Naive thymus-derived CD8-positive, alpha-beta T cell (primary cell): Measurements from ENCODE around the gene OR4D5. TPM values are rescaled to one million over a fixed set of nuclear protein-coding genes. Genes with fewer than 3 reads are reported as not detected.

Experiments used
- ATAC-seq, 2 donors: fragments of 150-1000 bp; cut with Tn5 transposase in 1 of 2; sonication (Bioruptor Pico), chemical (Tn5 transposase) in 1 of 2; 1 replicate in 1 of 2; 2 replicates in 1 of 2; pipeline ENCODE4 v1.10.0; 2021; ENCODE audit warnings: mild to moderate bottlenecking in 2 of 2, moderate library complexity in 2 of 2
- POLR2A ChIA-PET: fragments of 350-600 bp; sonication (Branson Sonifier 250); formaldehyde crosslinking; loops from one replicate; lab custom pipeline; 2021; ENCODE audit warnings: antibody characterized with exemption; lab: Charles Lee
- DNase-seq, 10 donors: peaks; one replicate each; pipeline versions ENCODE4 v3.0.0 to v3.0.0-alpha.2; 2020 to 2022
- H3K27ac Mint-ChIP-seq, 10 donors: one replicate each; pipeline ENCODE4 v1.8.0; 2020 to 2022; ENCODE audit warnings: mild to moderate bottlenecking in 10 of 10, mixed read lengths in 10 of 10, moderate library complexity in 4 of 10, inconsistent platforms in 1 of 10
- H3K27me3 Mint-ChIP-seq, 5 donors: one replicate each; pipeline ENCODE4 v1.8.0; 2021 to 2022; ENCODE audit warnings: mixed read lengths in 5 of 5
- H3K36me3 Mint-ChIP-seq, 3 donors: one replicate each; pipeline ENCODE4 v1.8.0; 2020 to 2022; ENCODE audit warnings: mixed read lengths in 3 of 3, mild to moderate bottlenecking in 2 of 3, inconsistent platforms in 1 of 3
- H3K4me1 Mint-ChIP-seq, 4 donors: one replicate each; pipeline ENCODE4 v1.8.0; 2021 to 2022; ENCODE audit warnings: mixed read lengths in 4 of 4
- H3K4me3 Mint-ChIP-seq, 10 donors: one replicate each; pipeline ENCODE4 v1.8.0; 2020 to 2022; ENCODE audit warnings: mild to moderate bottlenecking in 10 of 10, mixed read lengths in 10 of 10, moderate library complexity in 6 of 10, inconsistent platforms in 1 of 10
- H3K9me3 Mint-ChIP-seq, 9 donors: one replicate each; pipeline ENCODE4 v1.8.0; 2020 to 2022; ENCODE audit warnings: mixed read lengths in 9 of 9, mild to moderate bottlenecking in 3 of 9, inconsistent platforms in 1 of 9, moderate library complexity in 1 of 9
- polyA plus RNA-seq, 3 donors: library from polyadenylated mRNA; unstranded; fragments of 300-500 nt; fragmentation: Illumina TruSeq; gene quantifications; one replicate each; pipeline ENCODE4 v1.2.3, GENCODE V29; 2021
- total RNA-seq, 8 experiments: library from RNA in 2 of 8; stranded (reverse) in 2 of 8; gene quantifications; one replicate each; pipeline ENCODE4 v1.2.3 and lab custom pipeline; 2021 to 2026

Gene OR4D5
- total RNA-seq = not detected
- not detected for polyA plus RNA-seq
- total RNA-seq (lab: John Stamatoyannopoulos, UW) = 0 reads per million in 6 experiments

DNA sequence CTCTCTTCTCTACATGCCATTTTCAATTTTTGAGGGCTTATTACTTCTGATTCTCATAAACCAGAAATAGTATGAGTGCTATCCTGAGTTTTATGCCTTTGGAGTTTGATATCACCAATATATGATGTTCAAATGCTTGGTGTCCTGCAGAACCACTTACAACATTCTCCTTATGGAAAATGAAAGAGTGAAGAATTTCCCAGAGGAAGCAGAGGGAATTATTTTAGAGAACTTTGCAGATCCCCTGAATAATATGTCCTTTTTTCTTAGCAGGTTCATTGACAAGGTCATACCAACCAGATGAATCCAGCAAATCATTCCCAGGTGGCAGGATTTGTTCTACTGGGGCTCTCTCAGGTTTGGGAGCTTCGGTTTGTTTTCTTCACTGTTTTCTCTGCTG is at the start of gene OR4D5:
OR4D5 (plus strand) TSS at position 301 of the 400 bp plus-strand sequence; CDS start at position 301, 0 bp downstream.
- Mint-ChIP-seq H3K4me1 (no peaks in the 10 kb centered on the region), H3K9me3 (peaks cover 0 to 11% (median 0%) of the 10 kb centered on the region in 9 donors), H3K36me3 (peaks cover 0 to 4% (median 0%) of the 10 kb centered on the region in 3 donors), H3K27me3 (peaks cover 6 to 10% (median 7%) of the 10 kb centered on the region in 5 donors), H3K4me3 (no peak within 1 kb of the TSS), H3K27ac (no peak within 1 kb of the TSS)
- ATAC-seq (no peak), DNase-seq (no peak)
- POLR2A ChIA-PET = no interaction called here

DNA sequence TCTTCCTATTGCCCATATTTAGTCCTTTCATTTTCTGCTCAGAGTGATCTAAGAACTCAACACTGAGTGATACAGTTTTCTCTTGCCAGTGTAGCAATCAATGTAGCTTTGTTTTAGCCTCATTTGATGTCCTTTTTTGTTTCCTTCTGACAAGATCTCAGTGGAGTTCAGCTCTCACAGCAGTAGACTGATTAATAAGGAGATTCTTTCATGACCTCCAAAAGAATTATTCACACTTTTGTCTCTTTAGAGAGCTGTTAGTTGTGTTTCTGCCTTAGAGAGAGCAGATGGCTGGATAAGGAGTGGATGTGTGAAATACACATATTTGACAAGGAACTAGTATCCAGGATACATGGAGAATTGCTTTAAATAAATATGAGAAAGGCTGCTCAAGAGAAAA is 47.4 kb upstream of the OR4D5 start:
- H3K9me3 Mint-ChIP-seq = no peaks in the 10 kb centered on the region
- H3K27ac Mint-ChIP-seq = no peak overlapping the region
- ATAC-seq (no peak), DNase-seq (no peak)
- POLR2A ChIA-PET = no interaction called here
- H3K36me3 Mint-ChIP-seq = no peaks in the 10 kb centered on the region
- peaks cover 0 to 1% (median 0%) of the 10 kb centered on the region in 4 donors for H3K4me1 Mint-ChIP-seq
- no peak overlapping the region for H3K4me3 Mint-ChIP-seq
- peaks cover 0 to 13% (median 3%) of the 10 kb centered on the region in 5 donors for H3K27me3 Mint-ChIP-seq

DNA sequence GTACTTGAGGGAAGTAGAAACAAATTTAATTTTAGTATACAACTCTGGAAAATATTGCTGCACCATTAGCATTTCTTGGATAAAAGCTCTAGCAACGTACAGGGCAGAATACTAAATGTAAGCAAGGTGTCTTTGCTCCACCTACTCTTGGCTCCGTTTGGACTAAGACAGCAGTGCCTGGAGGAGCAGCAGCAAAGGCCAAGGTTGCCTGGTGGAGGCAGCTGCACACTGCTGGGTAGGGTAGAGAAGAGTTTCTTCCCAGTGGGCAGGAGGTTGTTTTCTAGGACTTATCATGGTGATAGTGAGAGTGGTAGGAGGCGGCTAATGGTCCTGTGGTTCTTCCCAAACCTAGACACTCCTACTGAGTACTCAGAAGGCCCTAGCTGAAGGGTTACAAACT is 39.6 kb upstream of the OR4D5 start:
- Mint-ChIP-seq H3K27ac (no peak overlapping the region), H3K36me3 (no peaks in the 10 kb centered on the region), H3K4me3 (no peak overlapping the region), H3K27me3 (peaks cover 0 to 8% (median 3%) of the 10 kb centered on the region in 5 donors), H3K4me1 (no peaks in the 10 kb centered on the region), H3K9me3 (no peaks in the 10 kb centered on the region)
- POLR2A ChIA-PET = no interaction called here
- ATAC-seq (no peak), DNase-seq (no peak)

DNA sequence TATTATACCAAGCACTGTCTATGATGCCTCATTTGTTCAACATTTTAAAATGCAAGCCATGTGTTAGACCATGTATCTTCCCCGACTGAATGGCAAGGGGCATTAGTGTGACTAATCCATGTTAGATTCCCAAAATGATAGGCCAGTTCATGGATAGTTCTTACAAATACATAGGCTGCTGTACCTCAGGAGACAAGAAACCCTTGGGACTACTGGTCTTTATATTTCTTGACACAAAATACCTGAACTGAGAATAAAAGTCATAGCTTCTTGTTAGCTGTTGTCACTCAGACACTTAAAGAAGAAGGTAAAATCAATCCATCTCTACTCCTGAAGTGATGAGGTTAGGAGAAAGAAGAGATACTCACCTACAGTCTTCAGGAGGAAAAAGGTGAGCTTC is 37.5 kb upstream of the OR4D5 start, which contains the start of gene OR8D4:
OR8D4 (plus strand) TSS at position 301 of the 400 bp plus-strand sequence. CDS start 4,265 bp downstream, outside the sequence.
- Mint-ChIP-seq H3K36me3 (no peaks in the 10 kb centered on the region), H3K4me3 (no peak within 1 kb of the TSS), H3K27ac (no peak within 1 kb of the TSS), H3K4me1 (no peaks in the 10 kb centered on the region), H3K9me3 (no peaks in the 10 kb centered on the region), H3K27me3 (peaks cover 0 to 5% (median 3%) of the 10 kb centered on the region in 5 donors)
- DNase-seq (no peak), ATAC-seq (no peak)
- POLR2A ChIA-PET = no interaction called here

DNA sequence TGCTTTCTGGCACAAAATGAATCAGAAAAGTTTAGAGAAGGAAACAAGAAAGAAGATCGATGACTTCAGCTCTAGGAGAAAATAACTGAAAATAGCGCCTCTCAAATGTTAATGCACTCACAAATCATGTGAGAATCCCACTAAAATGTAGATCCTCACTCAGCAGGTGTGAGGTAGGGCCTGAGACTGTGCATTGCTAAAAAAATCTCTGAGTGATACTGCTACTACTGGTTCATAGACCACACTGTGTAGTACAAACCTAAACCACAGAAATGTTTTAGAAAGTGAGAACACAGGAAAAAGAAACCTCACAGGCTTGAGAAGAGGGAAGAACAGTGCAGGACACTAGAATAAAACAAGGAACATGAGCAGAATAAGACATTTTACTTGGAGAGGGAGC is 35.5 kb upstream of the OR4D5 start:
- no peak for ATAC-seq
- no peaks in the 10 kb centered on the region for H3K9me3 Mint-ChIP-seq
- H3K36me3 Mint-ChIP-seq = no peaks in the 10 kb centered on the region
- no peak overlapping the region for H3K27ac Mint-ChIP-seq
- DNase-seq = no peak
- H3K4me1 Mint-ChIP-seq = no peaks in the 10 kb centered on the region
- H3K27me3 Mint-ChIP-seq = peaks cover 6 to 11% (median 7%) of the 10 kb centered on the region in 5 donors
- no peak overlapping the region for H3K4me3 Mint-ChIP-seq
- POLR2A ChIA-PET = no interaction called here

DNA sequence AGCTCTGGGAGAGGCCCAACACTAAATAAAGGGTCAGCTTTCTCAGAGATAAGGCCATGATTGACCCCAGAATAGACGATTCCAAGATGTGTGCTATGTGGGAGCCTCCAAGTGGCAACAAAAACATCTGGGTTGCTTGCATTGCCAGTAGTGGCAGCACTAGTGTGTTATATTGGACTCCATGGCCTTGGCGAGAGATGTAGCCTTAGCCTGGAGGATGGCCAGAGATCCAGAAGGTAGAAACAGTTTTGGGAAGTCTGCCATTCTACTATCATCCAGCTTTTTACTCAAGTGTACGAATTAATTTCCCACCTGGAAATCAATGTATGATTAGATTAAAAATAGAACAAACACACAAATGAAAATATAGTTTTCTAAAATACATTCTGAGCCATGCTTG is 34.5 kb upstream of the OR4D5 start:
- Mint-ChIP-seq H3K9me3 (no peaks in the 10 kb centered on the region), H3K27ac (no peak overlapping the region), H3K27me3 (peaks cover 6 to 11% (median 7%) of the 10 kb centered on the region in 5 donors), H3K4me1 (no peaks in the 10 kb centered on the region), H3K4me3 (no peak overlapping the region), H3K36me3 (no peaks in the 10 kb centered on the region)
- DNase-seq (no peak), ATAC-seq (no peak)
- POLR2A ChIA-PET = no interaction called here

DNA sequence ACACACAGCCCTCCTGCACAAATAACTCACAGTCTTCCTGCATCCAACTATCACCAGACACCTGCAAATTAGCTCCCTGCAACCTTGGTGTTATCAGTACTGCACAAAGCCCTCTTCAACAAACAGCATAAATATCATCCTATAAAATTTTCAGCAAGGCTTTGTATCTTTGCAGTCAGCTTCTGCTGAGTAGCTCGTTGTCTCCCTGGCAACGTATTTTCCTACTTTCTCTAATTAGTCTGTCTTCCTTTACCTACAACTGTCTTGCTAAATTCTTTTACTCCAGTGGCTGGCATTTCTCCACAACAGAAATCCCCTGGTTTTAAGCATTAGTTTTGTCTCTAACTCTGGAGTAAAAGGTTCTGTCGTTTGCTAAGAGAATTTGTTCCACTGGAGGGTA is 33.6 kb upstream of the OR4D5 start:
- no peak for DNase-seq
- no peaks in the 10 kb centered on the region for H3K9me3 Mint-ChIP-seq
- ATAC-seq = no peak
- H3K4me3 Mint-ChIP-seq = no peak overlapping the region
- H3K27me3 Mint-ChIP-seq = peaks cover 6 to 16% (median 8%) of the 10 kb centered on the region in 5 donors
- POLR2A ChIA-PET = no interaction called here
- H3K4me1 Mint-ChIP-seq = no peaks in the 10 kb centered on the region
- H3K36me3 Mint-ChIP-seq = no peaks in the 10 kb centered on the region
- no peak overlapping the region for H3K27ac Mint-ChIP-seq

DNA sequence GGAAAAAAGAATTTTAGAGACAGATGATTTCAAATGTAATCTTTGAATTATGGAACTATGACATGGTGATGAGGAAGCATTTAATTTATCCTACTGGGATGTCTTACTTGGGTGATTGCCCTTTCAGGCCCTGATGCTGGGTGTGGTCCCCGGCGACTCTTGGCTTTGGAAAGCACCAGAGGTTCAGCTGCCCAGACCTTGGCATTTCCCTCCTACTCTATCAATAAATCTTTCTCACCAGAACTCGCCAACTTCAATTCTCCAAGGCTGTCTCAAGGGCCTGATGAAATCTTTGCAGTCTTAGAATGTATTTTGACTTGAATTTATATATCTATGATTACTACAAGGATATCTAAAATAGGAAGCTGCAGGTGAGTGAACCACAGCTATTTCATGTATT is 18.5 kb upstream of the OR4D5 start:
- POLR2A ChIA-PET = no interaction called here
- Mint-ChIP-seq H3K4me3 (no peak overlapping the region), H3K4me1 (no peaks in the 10 kb centered on the region)

DNA sequence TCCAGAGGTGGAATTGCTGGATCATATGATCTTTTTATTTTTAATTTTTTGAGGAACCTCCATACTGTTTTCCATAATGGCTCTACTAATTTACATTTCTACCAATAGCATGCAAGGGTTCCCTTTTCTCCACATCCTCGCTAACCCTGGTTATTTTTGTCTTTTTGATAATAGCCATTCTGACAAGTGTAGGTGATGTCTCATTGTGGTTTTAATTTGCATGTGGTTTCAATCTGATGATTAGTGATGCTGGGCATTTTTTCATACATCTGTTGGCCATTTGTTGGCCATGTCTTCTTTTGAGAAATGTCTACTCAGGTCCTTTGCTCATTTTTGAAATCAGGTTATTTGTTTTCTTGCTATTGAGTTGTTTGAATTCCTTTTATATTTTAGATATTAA is 15.4 kb upstream of the OR4D5 start:
- POLR2A ChIA-PET = no interaction called here
- DNase-seq = no peak
- Mint-ChIP-seq H3K36me3 (no peaks in the 10 kb centered on the region), H3K27me3 (peaks cover 0 to 7% (median 1%) of the 10 kb centered on the region in 5 donors), H3K27ac (no peak overlapping the region), H3K9me3 (peaks cover 0 to 2% (median 0%) of the 10 kb centered on the region in 9 donors), H3K4me3 (no peak overlapping the region), H3K4me1 (no peaks in the 10 kb centered on the region)
- no peak for ATAC-seq

More for the DNA sequence above, 18.5 kb upstream of the OR4D5 start:
- Mint-ChIP-seq H3K27ac (no peak overlapping the region), H3K27me3 (peaks cover 0 to 1% (median 0%) of the 10 kb centered on the region in 5 donors), H3K36me3 (no peaks in the 10 kb centered on the region), H3K9me3 (peaks cover 0 to 4% (median 0%) of the 10 kb centered on the region in 9 donors)
- ATAC-seq (no peak), DNase-seq (no peak)

DNA sequence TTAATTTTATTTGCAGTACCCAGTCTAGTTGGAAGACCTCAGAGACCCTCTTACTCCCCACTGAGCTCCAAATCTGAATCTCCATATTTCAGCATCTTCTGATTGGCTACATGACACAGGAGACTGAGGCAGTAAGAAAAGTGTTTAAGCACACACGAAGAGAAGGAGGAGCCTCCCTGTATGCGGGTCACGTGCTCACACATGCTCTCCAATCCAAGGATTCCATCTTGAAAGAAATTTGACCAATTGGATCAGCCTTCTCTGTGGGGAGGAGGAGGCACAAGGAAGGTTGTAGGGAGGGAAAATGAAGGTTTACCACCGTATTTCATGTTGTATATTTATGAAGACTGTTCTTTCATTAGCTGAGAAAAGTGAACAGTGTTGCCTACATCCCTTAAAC is 3.0 kb downstream of the OR4D5 start:
- peaks cover 0 to 11% (median 0%) of the 10 kb centered on the region in 9 donors for H3K9me3 Mint-ChIP-seq

DNA sequence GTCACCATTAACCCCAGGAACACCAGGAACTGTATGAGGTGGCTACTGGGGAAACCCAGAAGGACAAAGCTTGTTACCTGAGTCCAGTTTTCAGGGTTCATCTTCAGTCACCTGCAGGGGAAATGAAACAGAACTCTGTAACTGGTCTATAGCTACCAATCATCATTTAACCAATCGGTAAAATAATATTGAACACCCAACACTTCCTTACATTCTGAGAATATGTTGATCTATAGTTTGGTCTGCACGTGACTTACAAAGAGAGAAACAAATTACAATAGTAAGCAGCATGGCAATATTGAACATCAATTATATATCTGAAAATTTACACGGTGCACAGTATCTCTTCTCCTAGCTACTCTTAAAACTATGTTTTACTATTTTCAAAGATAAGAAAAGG is 4.3 kb downstream of the OR4D5 start, which contains the start of gene OR6T1:
OR6T1 (minus strand) TSS at position 101 of the 400 bp plus-strand sequence; CDS start at position 101, 0 bp downstream.
- Mint-ChIP-seq H3K4me3 (no peak within 1 kb of the TSS), H3K27me3 (peaks cover 9 to 30% (median 13%) of the 10 kb centered on the region in 5 donors), H3K36me3 (peaks cover 0 to 4% (median 0%) of the 10 kb centered on the region in 3 donors), H3K27ac (no peak within 1 kb of the TSS), H3K4me1 (no peaks in the 10 kb centered on the region), H3K9me3 (peaks cover 0 to 11% (median 0%) of the 10 kb centered on the region in 9 donors)
- POLR2A ChIA-PET = no interaction called here
- DNase-seq (no peak), ATAC-seq (no peak)

More for the DNA sequence above, 3.0 kb downstream of the OR4D5 start:
- Mint-ChIP-seq H3K4me3 (no peak overlapping the region), H3K36me3 (peaks cover 0 to 4% (median 0%) of the 10 kb centered on the region in 3 donors), H3K4me1 (no peaks in the 10 kb centered on the region), H3K27ac (no peak overlapping the region), H3K27me3 (peaks cover 9 to 26% (median 14%) of the 10 kb centered on the region in 5 donors)
- no peak for DNase-seq
- POLR2A ChIA-PET = no interaction called here
- no peak for ATAC-seq

DNA sequence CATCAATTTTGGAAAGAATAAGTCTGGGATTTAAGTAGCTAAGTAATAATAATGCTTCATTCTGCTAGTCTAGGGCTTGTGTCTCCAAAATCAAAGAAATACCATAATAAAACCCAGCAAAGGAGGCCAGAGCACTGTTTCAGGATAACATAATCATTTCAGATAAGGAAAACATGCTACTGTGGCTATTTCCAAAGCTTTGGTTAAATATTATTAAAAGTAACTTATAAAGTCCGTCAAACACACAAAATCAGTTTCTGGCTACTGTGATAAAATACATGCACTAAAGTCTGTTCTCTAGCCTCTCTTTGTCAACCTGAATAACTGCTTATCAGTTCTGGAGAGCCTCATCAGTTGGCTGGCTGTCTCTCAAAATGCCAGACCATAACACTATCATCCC is 5.7 kb downstream of the OR4D5 start:
- Mint-ChIP-seq H3K4me1 (no peaks in the 10 kb centered on the region), H3K36me3 (peaks cover 0 to 4% (median 0%) of the 10 kb centered on the region in 3 donors), H3K27me3 (peaks cover 5 to 21% (median 9%) of the 10 kb centered on the region in 5 donors), H3K4me3 (no peak overlapping the region), H3K9me3 (peaks cover 0 to 7% (median 0%) of the 10 kb centered on the region in 9 donors), H3K27ac (no peak overlapping the region)
- ATAC-seq = no peak
- POLR2A ChIA-PET = no interaction called here
- DNase-seq = no peak

DNA sequence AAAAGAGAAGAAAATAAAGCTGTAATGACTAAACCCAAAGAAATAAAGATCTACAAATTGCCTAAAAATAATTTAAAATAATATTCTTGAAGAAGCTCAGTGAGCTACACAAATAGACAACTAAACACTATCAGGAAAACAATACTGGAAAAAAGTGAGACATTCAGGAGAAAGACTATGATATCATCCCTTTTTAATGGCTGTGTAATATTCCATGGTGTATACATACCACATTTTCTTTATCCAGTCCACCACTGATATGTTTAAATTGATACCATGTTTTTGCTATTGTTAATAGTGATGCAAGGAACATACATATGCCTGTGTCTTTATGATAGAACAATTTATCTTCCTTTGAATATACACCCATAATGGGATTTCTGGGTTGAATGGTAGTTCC is 17.3 kb downstream of the OR4D5 start:
- no peak for ATAC-seq
- peaks cover 0 to 4% (median 0%) of the 10 kb centered on the region in 3 donors for H3K36me3 Mint-ChIP-seq
- no peak for DNase-seq
- H3K4me1 Mint-ChIP-seq = no peaks in the 10 kb centered on the region
- peaks cover 3 to 26% (median 12%) of the 10 kb centered on the region in 9 donors for H3K9me3 Mint-ChIP-seq
- H3K27me3 Mint-ChIP-seq = peaks cover 0 to 32% (median 2%) of the 10 kb centered on the region in 5 donors
- POLR2A ChIA-PET = no interaction called here
- H3K4me3 Mint-ChIP-seq = no peak overlapping the region
- H3K27ac Mint-ChIP-seq = no peak overlapping the region

DNA sequence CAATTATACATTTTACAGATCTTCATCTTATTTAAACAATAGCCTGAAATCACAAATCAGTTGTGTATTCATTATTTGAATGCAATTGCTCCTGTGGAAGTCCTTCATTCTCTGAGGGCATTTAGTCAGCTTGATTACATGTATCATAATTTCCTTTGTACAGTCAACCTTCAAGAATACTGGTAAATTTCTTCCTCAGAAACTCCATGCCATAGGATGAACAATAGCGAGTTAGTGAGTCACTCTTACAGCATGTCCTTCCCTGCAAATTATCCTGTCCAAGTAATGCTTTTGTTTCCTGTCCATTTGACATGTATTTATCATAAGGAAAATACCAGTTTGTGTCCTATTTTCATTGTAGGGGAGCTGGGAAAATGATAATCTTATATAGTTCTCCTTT is 34.4 kb downstream of the OR4D5 start:
- Mint-ChIP-seq H3K9me3 (peaks cover 0 to 9% (median 0%) of the 10 kb centered on the region in 9 donors), H3K27me3 (peaks cover 0 to 20% (median 4%) of the 10 kb centered on the region in 5 donors), H3K4me1 (no peaks in the 10 kb centered on the region), H3K4me3 (no peak overlapping the region), H3K27ac (no peak overlapping the region), H3K36me3 (no peaks in the 10 kb centered on the region)
- DNase-seq (no peak), ATAC-seq (no peak)
- POLR2A ChIA-PET = no interaction called here
